ENCODE results near the gene C2orf92. TPM values are rescaled to one million over a fixed set of nuclear protein-coding genes. Genes with fewer than 3 reads are reported as not detected.

The C2orf92 gene
- total RNA-seq, 1 donor from 2014 or later, result 11.5 TPM

DNA sequence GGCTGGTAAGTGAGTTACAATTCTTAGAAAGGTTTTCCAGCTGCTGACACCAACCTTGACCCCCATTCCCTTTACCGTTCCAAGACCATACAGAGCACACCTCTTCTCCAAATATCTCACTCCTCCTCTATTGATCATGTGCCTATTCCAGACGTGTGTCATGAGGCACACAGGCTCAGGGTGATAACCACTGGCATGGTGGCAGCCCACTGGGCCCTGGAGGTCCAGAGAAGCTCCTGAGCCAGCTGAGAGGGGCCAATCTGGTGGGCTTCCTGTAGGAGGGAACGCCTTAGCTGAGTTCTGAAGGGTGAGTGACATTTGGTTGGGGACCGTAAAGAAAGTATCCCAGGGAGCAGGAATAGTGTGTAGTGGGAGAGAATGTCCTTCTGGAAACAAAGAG, 72.2 kb downstream of the C2orf92 start:
- Mint-ChIP-seq H3K36me3 (peaks cover 10% of the 10 kb centered on the region), H3K9me3 (peaks cover 5% of the 10 kb centered on the region), H3K4me3 (peak overlapping the region; percentile 15), H3K4me1 (ENCODE audit: unreplicated experiment) (peaks cover 25% of the 10 kb centered on the region), H3K27me3 (no peaks in the 10 kb centered on the region), H3K27ac (peak overlapping the region; percentile 30)
- TF ChIP-seq, protein P1, sequence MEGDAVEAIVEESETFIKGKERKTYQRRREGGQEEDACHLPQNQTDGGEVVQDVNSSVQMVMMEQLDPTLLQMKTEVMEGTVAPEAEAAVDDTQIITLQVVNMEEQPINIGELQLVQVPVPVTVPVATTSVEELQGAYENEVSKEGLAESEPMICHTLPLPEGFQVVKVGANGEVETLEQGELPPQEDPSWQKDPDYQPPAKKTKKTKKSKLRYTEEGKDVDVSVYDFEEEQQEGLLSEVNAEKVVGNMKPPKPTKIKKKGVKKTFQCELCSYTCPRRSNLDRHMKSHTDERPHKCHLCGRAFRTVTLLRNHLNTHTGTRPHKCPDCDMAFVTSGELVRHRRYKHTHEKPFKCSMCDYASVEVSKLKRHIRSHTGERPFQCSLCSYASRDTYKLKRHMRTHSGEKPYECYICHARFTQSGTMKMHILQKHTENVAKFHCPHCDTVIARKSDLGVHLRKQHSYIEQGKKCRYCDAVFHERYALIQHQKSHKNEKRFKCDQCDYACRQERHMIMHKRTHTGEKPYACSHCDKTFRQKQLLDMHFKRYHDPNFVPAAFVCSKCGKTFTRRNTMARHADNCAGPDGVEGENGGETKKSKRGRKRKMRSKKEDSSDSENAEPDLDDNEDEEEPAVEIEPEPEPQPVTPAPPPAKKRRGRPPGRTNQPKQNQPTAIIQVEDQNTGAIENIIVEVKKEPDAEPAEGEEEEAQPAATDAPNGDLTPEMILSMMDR (conservative IDR thresholded peaks at IDR 0.05), result no peak
- no peak for DNase-seq (ENCODE audit: extremely low spot score, unreplicated experiment)

DNA sequence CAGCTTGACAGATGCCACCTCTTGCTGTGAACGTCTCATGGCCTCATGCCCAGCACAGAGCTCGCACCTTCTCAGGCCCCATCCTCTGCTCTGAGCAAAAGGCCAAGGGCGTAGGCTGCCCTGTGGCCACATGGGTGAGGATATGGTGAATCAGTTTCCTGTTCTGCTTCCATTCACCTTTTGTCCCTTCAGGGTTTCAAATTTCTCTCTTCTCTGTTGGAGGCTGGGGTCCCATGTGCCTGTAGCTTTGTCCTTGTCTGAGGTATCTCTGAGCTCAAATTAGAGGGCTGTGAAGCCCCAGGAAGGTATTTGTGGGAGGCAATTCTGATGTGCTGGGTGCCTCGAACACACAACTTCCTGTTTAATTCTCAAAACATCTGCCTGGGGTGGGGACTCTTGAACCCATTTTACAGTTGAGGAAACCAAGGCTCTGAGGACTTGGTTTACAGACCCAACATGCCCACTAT, 72.9 kb downstream of the C2orf92 start:
- no peak overlapping the region for H3K4me3 Mint-ChIP-seq
- no peaks in the 10 kb centered on the region for H3K27me3 Mint-ChIP-seq
- no peak for DNase-seq (ENCODE audit: extremely low spot score, unreplicated experiment)
- H3K36me3 Mint-ChIP-seq, result peaks cover 12% of the 10 kb centered on the region
- H3K9me3 Mint-ChIP-seq, result peaks cover 5% of the 10 kb centered on the region
- TF ChIP-seq, protein P1 (conservative IDR thresholded peaks at IDR 0.05), result no peak
- no peak overlapping the region for H3K27ac Mint-ChIP-seq
- peaks cover 30% of the 10 kb centered on the region for H3K4me1 Mint-ChIP-seq (ENCODE audit: unreplicated experiment)

GRCh38 chr2:97743913-97744312, 74.4 kb downstream of the C2orf92 start:
- H3K36me3 Mint-ChIP-seq, result peaks cover 14% of the 10 kb centered on the region
- H3K4me3 Mint-ChIP-seq, result no peak overlapping the region
- H3K27ac Mint-ChIP-seq, result no peak overlapping the region
- no peak for DNase-seq (ENCODE audit: extremely low spot score, unreplicated experiment)
- no peaks in the 10 kb centered on the region for H3K27me3 Mint-ChIP-seq
- TF ChIP-seq, protein P1 (conservative IDR thresholded peaks at IDR 0.05), result no peak
- H3K4me1 Mint-ChIP-seq (ENCODE audit: unreplicated experiment), result peaks cover 36% of the 10 kb centered on the region
- H3K9me3 Mint-ChIP-seq, result peaks cover 5% of the 10 kb centered on the region

DNA sequence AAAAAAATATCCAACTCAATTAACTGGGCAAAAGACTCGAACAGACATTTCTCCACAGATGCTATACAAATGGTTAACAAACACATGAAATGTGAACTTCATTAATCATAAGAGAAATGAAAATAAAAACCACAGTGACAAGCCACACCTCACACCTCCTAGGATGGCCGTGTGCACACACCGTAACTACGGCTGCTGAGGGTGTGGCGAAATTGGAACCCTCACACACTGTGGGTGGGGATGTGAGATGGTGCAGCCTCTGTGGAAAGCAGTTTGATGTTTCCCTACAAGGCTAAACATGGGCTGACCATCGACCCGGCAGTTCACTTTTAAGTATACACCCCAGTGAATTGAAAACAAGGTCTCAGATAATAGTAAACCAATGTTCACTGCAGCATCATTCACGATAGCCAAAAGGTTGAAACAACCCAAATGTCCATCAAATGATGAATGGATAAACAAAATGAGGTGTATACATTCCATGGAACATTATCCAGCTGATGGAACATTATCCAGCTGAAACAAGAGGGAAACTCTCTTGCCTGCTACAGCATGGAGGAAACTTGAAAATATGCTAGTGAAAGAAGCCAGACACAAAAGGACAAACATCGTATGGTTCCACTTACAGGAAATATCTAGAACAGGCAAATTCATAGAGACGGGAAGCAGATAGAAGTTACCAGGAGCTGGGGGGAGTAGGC, 76.1 kb downstream of the C2orf92 start:
- TF ChIP-seq, protein P1 (conservative IDR thresholded peaks at IDR 0.05), result no peak
- peaks cover 39% of the 10 kb centered on the region for H3K4me1 Mint-ChIP-seq (ENCODE audit: unreplicated experiment)
- no peak for DNase-seq (ENCODE audit: extremely low spot score, unreplicated experiment)
- no peaks in the 10 kb centered on the region for H3K27me3 Mint-ChIP-seq
- peaks cover 5% of the 10 kb centered on the region for H3K9me3 Mint-ChIP-seq
- peak overlapping the region; percentile 0 for H3K4me3 Mint-ChIP-seq
- peak overlapping the region; percentile 61 for H3K27ac Mint-ChIP-seq
- H3K36me3 Mint-ChIP-seq, result peaks cover 14% of the 10 kb centered on the region

GRCh38 chr2:97747285-97747684, 77.8 kb downstream of the C2orf92 start:
- Mint-ChIP-seq H3K4me3 (no peak overlapping the region), H3K4me1 (ENCODE audit: unreplicated experiment) (peaks cover 42% of the 10 kb centered on the region), H3K27me3 (no peaks in the 10 kb centered on the region), H3K36me3 (peaks cover 23% of the 10 kb centered on the region), H3K9me3 (peaks cover 5% of the 10 kb centered on the region), H3K27ac (no peak overlapping the region)
- TF ChIP-seq, protein P1 (conservative IDR thresholded peaks at IDR 0.05), result no peak
- no peak for DNase-seq (ENCODE audit: extremely low spot score, unreplicated experiment)
